Stromal cell of bone marrow (primary cell): ENCODE data around the gene CNBD2.
A peak's percentile ranks its signal among the peaks of the same experiment; 100 is the strongest.
"Not testable (repeated sequence)": the region's sequence is repeated elsewhere in the genome, so short reads cannot be mapped to it uniquely, and the experiment has no call there.

Source experiments
- DNase-seq: peaks from one replicate; pipeline ENCODE4 v3.0.0-alpha.2; 2012; ENCODE audit warnings: low read depth

The CNBD2 gene

DNA sequence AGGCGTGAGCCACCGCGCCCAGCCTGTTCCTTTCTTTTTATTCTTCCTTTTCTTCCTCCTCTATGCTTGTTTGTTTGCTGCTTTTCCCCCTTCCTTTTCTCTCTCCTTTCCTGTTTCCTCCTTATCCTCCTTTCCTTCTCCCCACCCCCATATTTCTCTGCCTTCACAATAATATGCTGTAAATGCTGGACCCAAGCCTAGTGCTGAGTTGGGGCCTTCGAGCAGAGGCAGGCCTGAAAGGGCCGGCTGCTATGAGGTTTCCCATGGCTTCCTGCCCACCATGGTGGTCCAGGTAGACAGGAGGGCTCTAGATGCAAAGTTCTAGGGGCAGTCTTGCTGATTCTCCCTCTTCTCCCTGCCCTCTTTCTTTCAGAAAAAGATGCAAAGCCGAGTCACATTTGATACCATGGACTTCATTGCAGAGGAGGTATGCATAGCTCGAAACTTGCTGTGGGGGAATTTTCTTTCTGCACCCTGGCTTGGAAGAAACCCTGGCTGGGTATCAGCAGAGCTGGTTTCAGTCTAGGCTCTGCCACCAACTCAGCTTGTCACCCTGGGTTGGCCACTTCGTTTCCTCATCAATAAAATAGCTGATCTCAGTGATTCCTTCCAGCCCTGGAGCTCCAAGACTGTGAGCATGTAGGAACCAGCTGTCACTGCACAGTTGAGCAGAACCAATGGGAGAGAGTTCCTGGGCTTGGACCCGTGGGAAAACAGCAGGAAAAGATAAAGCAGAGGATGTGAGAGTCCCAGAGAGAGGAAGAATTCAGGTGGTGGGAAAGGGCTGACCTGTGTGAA is 7.4 kb downstream of the CNBD2 start:
- DNase-seq, result no peak

DNA sequence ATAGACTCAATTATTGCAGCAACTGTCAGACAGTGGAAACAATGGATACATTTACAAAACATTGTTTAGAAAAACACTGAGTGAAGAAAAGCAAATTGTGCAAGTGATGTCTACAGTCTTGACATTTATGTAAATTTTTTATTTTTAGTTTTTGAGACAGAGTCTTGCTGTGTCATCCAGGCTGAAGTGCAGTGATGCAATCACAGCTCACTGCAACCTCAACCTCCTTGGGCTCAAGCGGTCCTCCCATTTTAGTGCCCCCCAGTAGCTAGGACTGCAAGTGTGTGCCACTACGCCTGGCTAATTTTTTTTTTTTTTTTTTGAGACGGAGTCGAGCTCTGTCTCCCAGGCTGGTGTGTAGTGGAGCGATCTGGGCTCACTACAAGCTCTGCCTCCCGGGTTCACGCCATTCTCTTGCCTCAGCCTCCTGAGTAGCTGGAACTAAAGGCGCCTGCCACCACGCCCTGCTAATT is 9.7 kb downstream of the CNBD2 start:
- no peak for DNase-seq

DNA sequence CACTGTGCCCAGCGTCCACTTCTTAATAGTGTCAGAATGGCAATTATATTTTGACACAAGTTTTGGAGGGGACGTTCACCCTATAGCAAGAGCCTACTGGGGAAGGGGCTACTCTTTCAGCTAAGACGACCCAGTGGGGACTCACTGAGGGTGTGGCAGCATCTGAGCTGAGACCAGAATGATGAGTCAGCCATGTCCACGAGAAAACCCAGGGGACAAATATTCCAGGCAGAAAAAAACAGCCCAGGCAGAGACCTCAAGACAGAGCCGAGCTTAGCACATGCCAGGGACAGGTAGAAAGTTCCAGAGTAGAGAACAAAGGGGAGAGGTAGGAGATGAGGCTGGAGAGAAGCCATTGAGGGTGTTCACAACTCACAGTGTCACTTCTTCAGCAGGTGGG is 11.2 kb downstream of the CNBD2 start:
- DNase-seq, result no peak

DNA sequence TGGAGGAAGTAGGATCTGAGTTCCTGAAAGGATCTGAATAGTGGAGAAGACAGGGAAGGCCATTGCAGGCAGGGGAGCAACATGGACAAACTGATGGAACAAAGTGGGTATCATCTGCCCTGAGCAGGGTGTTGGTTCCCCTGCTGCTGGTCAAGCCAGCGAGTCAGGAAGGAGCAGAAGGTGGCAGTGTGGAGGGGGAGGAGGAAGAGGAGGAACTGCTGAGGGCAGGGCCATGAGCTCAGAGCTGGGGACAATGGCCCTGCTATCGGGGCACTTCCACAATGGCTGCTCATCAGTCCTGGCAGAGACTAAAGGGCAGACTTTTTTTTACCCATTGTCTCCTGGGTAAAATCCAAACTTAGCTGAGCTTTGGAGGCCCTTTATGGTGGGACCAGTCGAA is 13.6 kb downstream of the CNBD2 start:
- DNase-seq, result no peak

DNA sequence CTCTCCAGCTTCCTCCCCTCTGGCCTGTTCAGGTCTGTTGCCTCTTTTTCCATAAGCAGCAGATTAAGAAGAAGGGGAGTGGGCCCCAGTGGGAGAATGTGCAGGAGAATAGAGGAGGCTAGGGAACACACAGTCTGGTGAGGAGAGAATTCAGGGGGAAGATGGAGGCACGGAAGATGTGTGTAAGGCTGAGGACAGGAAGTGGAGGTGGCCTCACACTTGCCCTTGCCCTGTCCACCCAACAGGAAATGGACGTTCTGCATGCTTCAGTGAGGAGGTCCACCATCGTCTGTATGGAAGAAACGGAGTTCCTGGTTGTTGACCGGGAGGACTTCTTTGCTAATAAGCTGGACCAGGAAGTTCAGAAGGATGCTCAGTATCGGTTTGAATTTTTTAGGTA is 16.0 kb downstream of the CNBD2 start:
- DNase-seq, result no peak

DNA sequence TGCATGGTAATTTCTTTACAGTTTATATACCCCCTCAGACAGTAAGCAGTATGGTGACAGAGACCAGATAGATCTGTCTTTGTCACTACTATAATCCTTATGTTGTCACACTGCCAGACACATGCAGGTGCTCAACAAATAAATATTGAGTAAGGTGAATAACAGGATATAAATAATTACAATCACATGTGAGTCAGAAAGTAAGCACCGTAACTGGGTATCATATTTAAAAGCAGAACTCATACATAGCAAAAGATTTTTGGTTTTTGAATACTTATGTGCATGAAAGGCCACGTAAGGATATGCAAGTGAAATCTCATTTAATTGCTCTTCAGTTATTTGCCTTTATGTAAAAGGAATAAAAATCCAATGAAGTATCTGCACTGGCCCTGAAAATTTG is 17.4 kb downstream of the CNBD2 start:
- DNase-seq, result no peak

DNA sequence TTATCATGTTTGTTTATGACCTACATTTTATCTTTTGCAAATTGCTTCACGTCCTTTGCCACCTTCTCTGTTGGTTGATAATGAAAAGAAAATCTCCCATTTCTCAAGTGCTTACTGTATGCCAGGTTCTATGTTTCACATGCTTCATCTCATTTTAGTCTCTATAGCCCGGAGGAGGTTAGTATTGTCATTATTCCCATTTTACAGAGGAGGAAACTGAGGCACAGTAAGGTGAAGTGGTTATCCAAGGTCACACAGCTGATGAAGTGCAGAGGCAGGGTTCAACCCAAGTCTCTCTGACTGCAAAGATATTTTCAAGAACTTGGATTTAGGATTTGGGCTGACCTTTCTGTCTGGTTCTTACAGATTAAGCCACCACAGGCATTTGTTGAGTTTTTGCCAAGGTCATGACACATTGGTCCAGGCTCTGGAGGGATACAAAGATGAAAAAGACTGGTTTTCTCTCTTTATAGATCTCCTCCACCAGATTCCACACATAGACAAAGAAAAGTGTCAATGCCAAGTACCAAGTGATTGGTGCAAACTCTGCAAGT is 20.6 kb downstream of the CNBD2 start:
- no peak for DNase-seq

DNA sequence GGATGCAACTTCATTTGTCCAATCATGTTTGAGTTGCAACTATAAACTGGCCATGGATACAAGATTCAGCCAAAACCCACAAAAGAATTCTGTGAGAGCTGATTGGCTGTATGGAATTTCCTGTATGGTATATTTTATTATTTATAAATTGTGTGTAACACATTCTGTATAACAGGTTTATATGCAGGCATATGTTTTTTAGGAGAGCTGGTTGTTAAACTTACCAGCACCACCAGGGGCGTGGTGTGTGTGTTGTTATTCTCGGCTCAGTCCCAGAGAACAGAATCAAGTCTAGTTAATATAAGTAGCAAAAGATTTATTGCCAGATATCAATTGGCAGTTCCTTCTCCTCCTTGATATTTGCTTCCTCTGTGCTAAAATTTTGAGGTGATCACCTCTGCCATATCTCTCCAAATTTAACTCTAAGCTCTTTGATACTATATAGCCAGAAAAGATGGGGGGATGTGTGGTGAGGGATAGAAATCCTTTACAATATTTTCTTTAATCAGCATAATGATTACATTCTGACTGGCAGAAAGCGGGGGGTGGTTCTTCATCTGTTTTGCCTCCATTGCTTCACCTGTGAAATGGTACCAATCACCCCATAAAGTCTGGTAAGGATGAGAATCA is 22.9 kb downstream of the CNBD2 start:
- DNase-seq, result no peak

- peak; percentile 47 for DNase-seq
These were observed 24.4 kb downstream of the CNBD2 start for GRCh38 chr20:35992713-35993335.

GRCh38 chr20:35994994-35995453 is 26.6 kb downstream of the CNBD2 start:
- peak; percentile 63 for DNase-seq

DNA sequence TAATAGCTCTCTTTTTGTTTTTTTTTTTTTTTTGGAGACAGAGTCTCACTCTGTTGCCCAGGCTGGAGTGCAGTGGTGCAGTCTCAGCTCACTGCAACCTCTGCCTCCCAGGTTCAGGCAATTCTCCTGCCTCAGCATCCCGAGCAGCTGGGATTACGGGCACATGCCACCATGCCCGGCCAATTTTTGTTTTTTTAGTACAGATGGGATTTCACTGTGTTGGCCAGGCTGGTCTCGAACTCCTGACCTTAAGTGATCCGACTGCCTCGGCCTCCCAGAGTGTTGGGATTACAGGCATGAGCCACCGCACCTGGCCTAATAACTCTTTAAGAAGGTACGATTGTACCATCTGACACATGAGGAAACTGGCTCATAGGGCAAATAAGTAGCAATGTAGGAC is 28.1 kb downstream of the CNBD2 start:
- DNase-seq, result not testable (repeated sequence)

GRCh38 chr20:36001331-36001730 is 32.9 kb downstream of the CNBD2 start:
- DNase-seq, result not testable (repeated sequence)

DNA sequence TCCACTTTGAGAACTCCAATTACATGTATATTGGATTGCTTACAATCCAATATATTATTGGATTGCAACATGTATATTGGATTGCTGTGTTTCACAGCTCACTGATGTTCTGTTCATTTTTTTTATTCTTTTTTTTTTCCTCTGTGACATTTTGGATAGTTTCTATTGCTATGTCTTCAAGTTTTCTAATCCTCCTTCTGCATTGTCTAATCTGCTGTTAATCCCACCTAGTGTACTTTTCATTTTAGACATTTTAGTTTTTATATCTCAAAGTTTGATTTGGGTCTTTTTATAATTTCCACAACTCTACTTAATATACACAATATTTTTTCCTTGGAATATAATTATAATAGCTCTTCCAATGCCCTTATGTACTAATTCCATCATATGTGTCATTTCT is 34.5 kb downstream of the CNBD2 start:
- no peak for DNase-seq

DNA sequence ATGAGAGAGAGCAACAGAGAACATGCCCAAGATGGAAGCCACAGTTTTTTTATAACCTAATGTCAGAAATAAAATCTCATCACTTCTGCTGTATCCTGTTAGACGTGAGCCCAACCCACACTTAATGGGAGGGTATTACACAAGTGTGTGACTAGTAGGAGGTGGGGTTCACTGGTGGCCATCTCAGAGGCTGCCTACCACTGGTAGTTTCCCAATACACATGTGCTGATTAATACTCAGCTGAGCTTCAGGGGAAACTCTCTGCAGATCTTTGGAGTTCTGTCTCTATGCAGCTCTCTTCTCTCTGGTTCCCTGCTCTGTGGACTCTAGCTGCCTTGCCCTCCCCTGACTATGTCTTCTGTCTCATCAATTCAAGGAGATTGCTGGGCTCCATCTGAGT is 35.7 kb downstream of the CNBD2 start:
- peak; percentile 23 for DNase-seq

DNA sequence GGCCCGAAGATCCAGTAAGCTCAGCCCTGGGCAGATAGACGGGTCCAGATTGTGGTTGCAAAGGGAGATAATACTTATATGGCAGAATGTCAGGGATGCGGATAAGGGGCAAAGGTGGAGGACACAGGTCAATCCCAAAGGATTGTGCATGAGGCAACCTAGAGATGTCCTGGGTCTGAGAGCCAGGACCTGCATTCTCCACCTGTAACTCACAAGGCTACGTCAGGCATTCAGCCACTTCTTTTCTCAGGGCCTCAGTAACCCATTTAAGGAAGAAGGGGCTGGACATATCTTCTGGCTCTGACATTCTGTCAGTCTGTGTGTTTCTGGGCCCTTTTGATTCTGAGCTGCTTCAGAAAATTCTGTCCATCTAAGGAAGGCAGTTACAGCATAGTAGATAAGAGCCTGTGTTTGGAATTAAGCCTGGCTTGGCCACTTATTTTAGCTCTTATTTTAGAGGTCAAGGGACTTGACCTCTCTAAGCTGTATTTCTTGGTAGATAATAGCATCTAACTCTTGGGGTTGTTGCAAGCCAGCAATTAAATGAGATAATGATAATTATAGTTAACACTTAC is 40.2 kb downstream of the CNBD2 start:
- no peak for DNase-seq

- DNase-seq, result no peak
These were observed 41.7 kb downstream of the CNBD2 start for GRCh38 chr20:36010076-36010475.

DNA sequence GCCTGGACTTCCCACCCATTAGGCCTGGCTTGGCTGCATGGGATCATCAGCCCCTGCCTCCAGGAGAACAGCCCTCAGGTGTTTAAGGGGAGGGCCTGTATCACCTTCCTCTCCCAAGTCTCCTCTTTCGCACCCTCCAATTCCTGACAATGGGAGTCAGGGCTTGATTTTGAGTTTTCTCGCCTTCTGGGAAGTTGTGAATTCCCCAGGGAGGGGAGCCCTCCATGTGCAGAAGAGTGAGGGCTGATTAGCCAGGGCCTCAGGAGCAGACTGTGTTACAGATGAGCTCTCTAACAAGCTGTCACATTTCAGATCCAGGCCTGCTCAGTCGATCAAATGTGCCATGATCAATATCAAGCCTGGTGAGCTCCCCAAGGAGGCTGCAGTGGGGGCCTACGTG is 42.4 kb downstream of the CNBD2 start:
- no peak for DNase-seq

GRCh38 chr20:36015806-36016403 is 47.5 kb downstream of the CNBD2 start:
- no peak for DNase-seq

- DNase-seq, result peak; percentile 38
These were observed 48.9 kb downstream of the CNBD2 start for GRCh38 chr20:36017048-36017951.

GRCh38 chr20:36018208-36018988 is 50.0 kb downstream of the CNBD2 start:
- DNase-seq, result no peak
